ENCODE results near the gene MRPL18.

The MRPL18 gene

DNA sequence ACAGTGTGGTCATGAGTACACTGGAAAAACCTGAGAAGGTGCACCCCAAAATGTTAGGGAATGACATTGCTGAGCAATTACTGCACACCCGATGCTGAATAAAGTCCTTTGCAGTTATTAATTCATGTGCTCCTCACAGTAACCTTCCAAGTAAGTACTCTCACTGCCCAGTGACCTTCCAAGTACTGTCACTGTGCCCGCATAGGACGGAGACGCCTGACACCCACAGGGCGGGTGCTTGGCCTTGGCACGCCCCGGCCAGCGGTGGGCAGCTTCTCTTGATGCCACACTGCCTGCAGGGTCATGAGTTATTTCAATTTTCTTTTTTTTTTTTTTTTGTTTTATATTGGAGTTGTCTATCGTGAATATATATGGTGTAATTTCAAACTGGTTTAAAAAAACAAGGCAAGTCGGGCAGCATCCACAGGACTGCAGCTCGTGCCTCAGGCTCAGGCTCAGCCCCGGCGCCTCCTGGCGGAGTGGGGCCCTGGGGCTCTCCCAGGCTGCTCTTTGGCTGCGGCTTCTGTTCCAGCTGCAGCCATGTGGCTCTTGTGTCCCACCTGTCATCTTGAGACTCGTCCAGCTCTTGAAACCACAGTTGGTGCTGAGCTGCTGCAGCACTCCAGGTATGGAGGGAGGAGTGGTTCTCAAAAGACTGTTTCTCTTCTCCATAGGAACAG is 36.8 kb downstream of the MRPL18 start:
- H3K9ac ChIP-seq (ENCODE audit: low read length in 5 of 5): no peak overlapping the region
- no peak overlapping the region for H3K4me3 ChIP-seq (ENCODE audit: low read depth in 1 of 5, low read length in 5 of 5)
- H3K27me3 ChIP-seq (ENCODE audit: control insufficient read depth in 5 of 5, insufficient read depth in 4 of 5, low read length in 5 of 5): peaks cover 0 to 2% (median 0%) of the 10 kb centered on the region in 5 donors
- no peak overlapping the region for H3K27ac ChIP-seq (ENCODE audit: low read depth, low read length)
- no peaks in the 10 kb centered on the region for H3K36me3 ChIP-seq (ENCODE audit: control insufficient read depth in 5 of 5, insufficient read depth in 5 of 5, low read length in 5 of 5)
- H3K4me1 ChIP-seq (ENCODE audit: control insufficient read depth in 5 of 5, insufficient read depth in 5 of 5, low read length in 5 of 5): no peaks in the 10 kb centered on the region
- no peaks in the 10 kb centered on the region for H3K9me3 ChIP-seq (ENCODE audit: control insufficient read depth in 5 of 5, low read length in 5 of 5)

DNA sequence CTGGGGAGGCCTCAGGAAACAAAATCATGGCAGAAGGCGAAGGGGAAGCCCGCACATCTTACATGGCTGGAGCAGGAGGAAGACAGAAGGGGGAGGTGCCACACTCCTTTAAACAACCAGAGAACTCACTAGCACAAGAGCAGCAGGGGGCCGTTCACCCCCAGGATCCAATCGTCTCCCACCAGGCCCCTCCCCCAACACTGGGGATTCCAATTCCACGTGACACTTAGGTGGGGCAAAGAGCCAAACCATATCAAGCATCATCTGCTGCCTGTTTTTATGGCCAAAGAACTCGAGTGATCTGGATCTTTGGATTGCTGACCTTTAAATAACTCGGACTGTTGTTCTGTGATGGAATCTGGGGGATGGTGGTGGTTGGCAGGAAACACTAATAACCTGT is 37.8 kb downstream of the MRPL18 start:
- Histone ChIP-seq H3K27ac (ENCODE audit: low read depth, low read length) (no peak overlapping the region), H3K4me3 (ENCODE audit: low read depth in 1 of 5, low read length in 5 of 5) (no peak overlapping the region)

DNA sequence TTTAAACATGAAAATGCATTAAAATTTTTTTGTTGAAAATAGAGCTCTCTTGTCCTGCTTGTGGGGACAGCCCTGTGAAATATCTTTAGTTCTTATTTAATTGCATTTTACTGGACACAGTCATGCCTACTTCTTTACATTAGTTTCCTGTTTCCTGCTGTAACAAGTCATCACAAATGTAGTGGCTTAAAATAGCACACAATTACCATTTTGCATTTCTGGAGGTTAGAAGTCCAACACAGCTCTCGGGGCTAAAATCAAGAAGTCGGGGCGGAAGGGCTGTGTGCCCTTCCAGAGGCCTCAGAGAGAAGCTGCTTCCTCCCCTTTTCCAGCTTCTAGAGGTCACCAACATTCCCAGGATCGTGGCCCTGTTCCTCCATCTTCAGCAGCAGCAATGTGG is 39.3 kb downstream of the MRPL18 start:
- H3K27me3 ChIP-seq (ENCODE audit: control insufficient read depth in 5 of 5, insufficient read depth in 4 of 5, low read length in 5 of 5): peaks cover 0 to 2% (median 0%) of the 10 kb centered on the region in 5 donors
- no peaks in the 10 kb centered on the region for H3K9me3 ChIP-seq (ENCODE audit: control insufficient read depth in 5 of 5, low read length in 5 of 5)
- no peak overlapping the region for H3K4me3 ChIP-seq (ENCODE audit: low read depth in 1 of 5, low read length in 5 of 5)
- H3K36me3 ChIP-seq (ENCODE audit: control insufficient read depth in 5 of 5, insufficient read depth in 5 of 5, low read length in 5 of 5): no peaks in the 10 kb centered on the region
- H3K27ac ChIP-seq (ENCODE audit: low read depth, low read length): no peak overlapping the region
- H3K9ac ChIP-seq (ENCODE audit: low read length in 5 of 5): no peak overlapping the region
- H3K4me1 ChIP-seq (ENCODE audit: control insufficient read depth in 5 of 5, insufficient read depth in 5 of 5, low read length in 5 of 5): peaks cover 0 to 7% (median 4%) of the 10 kb centered on the region in 5 donors

More for the DNA sequence above, 37.8 kb downstream of the MRPL18 start:
- peaks cover 0 to 2% (median 0%) of the 10 kb centered on the region in 5 donors for H3K27me3 ChIP-seq (ENCODE audit: control insufficient read depth in 5 of 5, insufficient read depth in 4 of 5, low read length in 5 of 5)
- H3K36me3 ChIP-seq (ENCODE audit: control insufficient read depth in 5 of 5, insufficient read depth in 5 of 5, low read length in 5 of 5): no peaks in the 10 kb centered on the region
- no peak overlapping the region for H3K9ac ChIP-seq (ENCODE audit: low read length in 5 of 5)
- no peaks in the 10 kb centered on the region for H3K4me1 ChIP-seq (ENCODE audit: control insufficient read depth in 5 of 5, insufficient read depth in 5 of 5, low read length in 5 of 5)
- H3K9me3 ChIP-seq (ENCODE audit: control insufficient read depth in 5 of 5, low read length in 5 of 5): no peaks in the 10 kb centered on the region

DNA sequence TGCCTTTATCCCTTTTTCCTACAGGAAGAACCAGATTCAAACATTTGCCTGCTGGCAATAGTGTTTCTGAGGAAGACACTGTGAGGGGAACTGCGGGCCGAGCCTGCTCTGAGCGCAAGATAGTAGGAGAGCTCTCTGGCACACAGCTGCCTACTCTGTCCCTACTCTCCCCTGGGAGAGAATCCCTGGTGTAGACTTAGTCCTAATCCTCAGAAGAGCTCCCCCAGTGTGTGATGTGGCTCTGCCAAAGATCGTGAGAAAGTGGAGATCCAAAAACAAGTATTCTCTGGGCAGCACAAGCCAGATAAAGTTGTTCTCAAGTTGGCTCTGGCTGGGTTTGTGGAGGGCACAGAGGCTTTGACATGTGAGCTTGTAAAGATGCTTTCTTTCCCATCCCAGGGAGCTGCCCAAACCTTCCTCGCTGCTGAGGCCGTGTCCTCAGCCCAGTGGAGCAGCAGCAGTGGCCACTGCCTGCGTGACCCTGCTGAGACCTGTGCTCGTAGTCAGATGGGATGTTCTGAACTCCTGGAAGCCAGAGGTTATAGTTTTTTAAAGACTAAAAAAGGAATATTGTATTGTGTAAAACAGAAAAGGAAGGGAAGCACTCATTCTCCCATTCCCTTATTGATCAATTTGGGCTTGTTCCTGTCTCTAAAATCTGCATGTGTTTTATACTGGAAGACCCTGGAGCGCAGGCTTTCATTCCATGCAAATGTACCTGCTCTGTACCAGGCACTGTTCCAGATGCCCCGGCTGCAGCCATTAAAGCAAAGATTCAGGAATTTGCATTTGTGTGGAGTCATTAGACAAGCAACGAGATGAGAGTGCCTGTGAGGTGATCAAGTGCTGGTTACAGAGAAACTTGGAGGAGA is 40.5 kb downstream of the MRPL18 start:
- no peak overlapping the region for H3K4me3 ChIP-seq (ENCODE audit: low read depth in 1 of 5, low read length in 5 of 5)
- no peak overlapping the region for H3K27ac ChIP-seq (ENCODE audit: low read depth, low read length)
- H3K9ac ChIP-seq (ENCODE audit: low read length in 5 of 5): no peak overlapping the region
- no peaks in the 10 kb centered on the region for H3K36me3 ChIP-seq (ENCODE audit: control insufficient read depth in 5 of 5, insufficient read depth in 5 of 5, low read length in 5 of 5)
- H3K27me3 ChIP-seq (ENCODE audit: control insufficient read depth in 5 of 5, insufficient read depth in 4 of 5, low read length in 5 of 5): peaks cover 0 to 2% (median 0%) of the 10 kb centered on the region in 5 donors
- peaks cover 0 to 10% (median 6%) of the 10 kb centered on the region in 5 donors for H3K4me1 ChIP-seq (ENCODE audit: control insufficient read depth in 5 of 5, insufficient read depth in 5 of 5, low read length in 5 of 5)
- no peaks in the 10 kb centered on the region for H3K9me3 ChIP-seq (ENCODE audit: control insufficient read depth in 5 of 5, low read length in 5 of 5)

DNA sequence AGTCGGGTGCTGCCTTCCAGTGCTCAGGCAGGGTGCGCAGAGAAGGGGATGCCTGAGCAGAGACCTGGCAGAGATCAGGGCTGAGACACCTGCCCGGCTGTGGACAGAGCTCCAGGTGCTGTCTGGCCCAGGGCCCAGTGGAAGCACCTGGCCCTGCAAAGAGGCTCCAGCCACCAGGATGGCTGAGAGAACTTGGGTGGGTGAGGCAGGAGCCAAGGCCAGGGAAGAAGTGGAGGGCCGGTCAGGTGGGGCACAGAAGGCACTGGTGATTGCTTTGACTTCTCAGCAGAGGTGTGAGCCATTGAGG is 41.1 kb downstream of the MRPL18 start:
- H3K4me1 ChIP-seq (ENCODE audit: control insufficient read depth in 5 of 5, insufficient read depth in 5 of 5, low read length in 5 of 5): peaks cover 0 to 14% (median 8%) of the 10 kb centered on the region in 5 donors
- peaks cover 0 to 2% (median 0%) of the 10 kb centered on the region in 5 donors for H3K27me3 ChIP-seq (ENCODE audit: control insufficient read depth in 5 of 5, insufficient read depth in 4 of 5, low read length in 5 of 5)
- H3K9ac ChIP-seq (ENCODE audit: low read length in 5 of 5): no peak overlapping the region

DNA sequence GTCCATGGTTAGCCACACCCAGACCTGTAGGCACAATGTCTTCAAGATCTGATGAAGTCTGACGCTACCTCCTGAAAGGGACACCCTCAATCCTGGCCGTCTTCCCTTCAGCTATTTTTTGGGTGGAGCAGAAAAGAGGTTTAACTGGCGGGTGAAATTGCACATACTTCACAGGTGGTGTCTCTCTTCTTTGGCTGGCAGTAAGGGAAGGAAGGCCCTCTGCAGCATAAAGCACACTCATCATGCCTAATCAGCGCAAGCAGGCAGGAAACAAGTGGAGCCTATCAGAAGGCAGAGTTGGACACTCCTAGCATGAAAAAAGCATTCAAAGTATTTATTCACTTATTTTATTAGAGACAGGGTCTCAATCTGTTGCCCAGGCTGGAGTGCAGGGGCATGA is 42.7 kb downstream of the MRPL18 start:
- H3K27ac ChIP-seq (ENCODE audit: low read depth, low read length): no peak overlapping the region
- H3K9ac ChIP-seq (ENCODE audit: low read length in 5 of 5): no peak overlapping the region
- H3K4me3 ChIP-seq (ENCODE audit: low read depth in 1 of 5, low read length in 5 of 5): no peak overlapping the region
- no peaks in the 10 kb centered on the region for H3K36me3 ChIP-seq (ENCODE audit: control insufficient read depth in 5 of 5, insufficient read depth in 5 of 5, low read length in 5 of 5)
- peaks cover 0 to 2% (median 0%) of the 10 kb centered on the region in 5 donors for H3K27me3 ChIP-seq (ENCODE audit: control insufficient read depth in 5 of 5, insufficient read depth in 4 of 5, low read length in 5 of 5)
- H3K4me1 ChIP-seq (ENCODE audit: control insufficient read depth in 5 of 5, insufficient read depth in 5 of 5, low read length in 5 of 5): peaks cover 0 to 23% (median 13%) of the 10 kb centered on the region in 5 donors
- H3K9me3 ChIP-seq (ENCODE audit: control insufficient read depth in 5 of 5, low read length in 5 of 5): no peaks in the 10 kb centered on the region

More for the DNA sequence above, 41.1 kb downstream of the MRPL18 start:
- H3K27ac ChIP-seq (ENCODE audit: low read depth, low read length): no peak overlapping the region
- no peaks in the 10 kb centered on the region for H3K9me3 ChIP-seq (ENCODE audit: control insufficient read depth in 5 of 5, low read length in 5 of 5)
- no peak overlapping the region for H3K4me3 ChIP-seq (ENCODE audit: low read depth in 1 of 5, low read length in 5 of 5)
- no peaks in the 10 kb centered on the region for H3K36me3 ChIP-seq (ENCODE audit: control insufficient read depth in 5 of 5, insufficient read depth in 5 of 5, low read length in 5 of 5)

DNA sequence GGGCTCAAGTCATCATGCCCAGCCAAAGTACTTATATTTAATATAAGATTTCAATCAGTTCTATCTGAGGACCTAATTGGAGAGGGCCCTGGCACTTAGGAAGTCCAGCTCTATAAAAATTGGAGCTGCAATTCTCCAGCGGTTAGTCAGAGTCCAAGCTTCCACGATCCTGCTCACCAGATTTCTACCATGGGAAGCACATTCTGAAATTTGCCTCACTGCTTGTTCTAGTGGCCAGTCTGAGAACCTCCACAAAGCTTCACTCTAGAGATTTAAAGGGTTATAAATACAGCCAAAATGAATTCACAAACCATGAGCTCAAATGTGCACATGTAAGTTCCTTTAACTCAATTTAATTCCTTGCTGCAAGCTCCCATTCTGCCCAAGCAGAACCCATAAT is 43.3 kb downstream of the MRPL18 start:
- H3K36me3 ChIP-seq (ENCODE audit: control insufficient read depth in 5 of 5, insufficient read depth in 5 of 5, low read length in 5 of 5): no peaks in the 10 kb centered on the region
- H3K27me3 ChIP-seq (ENCODE audit: control insufficient read depth in 5 of 5, insufficient read depth in 4 of 5, low read length in 5 of 5): peaks cover 0 to 2% (median 0%) of the 10 kb centered on the region in 5 donors
- H3K4me1 ChIP-seq (ENCODE audit: control insufficient read depth in 5 of 5, insufficient read depth in 5 of 5, low read length in 5 of 5): peaks cover 0 to 23% (median 13%) of the 10 kb centered on the region in 5 donors
- H3K27ac ChIP-seq (ENCODE audit: low read depth, low read length): no peak overlapping the region
- no peaks in the 10 kb centered on the region for H3K9me3 ChIP-seq (ENCODE audit: control insufficient read depth in 5 of 5, low read length in 5 of 5)
- no peak overlapping the region for H3K9ac ChIP-seq (ENCODE audit: low read length in 5 of 5)
- H3K4me3 ChIP-seq (ENCODE audit: low read depth in 1 of 5, low read length in 5 of 5): no peak overlapping the region

DNA sequence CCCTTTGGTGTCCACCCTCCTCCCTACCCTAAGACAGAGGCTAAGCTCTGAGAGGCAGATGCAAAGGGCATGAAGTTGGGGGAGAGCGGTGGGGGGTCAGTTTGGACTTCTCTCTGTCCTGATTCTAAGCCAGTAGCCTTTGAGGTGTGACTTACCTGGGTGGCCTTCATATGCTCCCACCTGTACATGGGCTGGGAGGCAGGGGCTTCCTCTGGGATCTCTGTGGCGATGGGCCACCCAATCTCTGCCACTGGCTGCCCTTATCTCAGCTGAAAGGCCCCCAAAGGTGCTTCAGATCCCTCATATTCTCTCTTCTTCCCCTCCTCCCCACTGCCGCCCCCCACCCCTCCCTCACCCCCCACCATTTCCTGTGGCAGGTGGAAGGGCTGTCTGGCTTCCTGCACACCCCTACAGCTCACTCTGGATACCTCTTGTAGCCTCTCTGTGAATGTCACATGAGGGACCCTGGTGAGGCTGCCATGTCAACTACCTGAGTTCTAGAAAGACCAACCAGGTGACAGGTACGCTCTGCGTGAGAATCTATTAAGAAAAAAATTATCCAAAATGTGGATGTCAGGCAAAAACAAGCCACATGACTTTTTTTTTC is 43.8 kb downstream of the MRPL18 start:
- Histone ChIP-seq H3K9ac (ENCODE audit: low read length in 5 of 5) (no peak overlapping the region), H3K9me3 (ENCODE audit: control insufficient read depth in 5 of 5, low read length in 5 of 5) (no peaks in the 10 kb centered on the region), H3K27me3 (ENCODE audit: control insufficient read depth in 5 of 5, insufficient read depth in 4 of 5, low read length in 5 of 5) (peaks cover 0 to 2% (median 0%) of the 10 kb centered on the region in 5 donors), H3K4me3 (ENCODE audit: low read depth in 1 of 5, low read length in 5 of 5) (no peak overlapping the region), H3K27ac (ENCODE audit: low read depth, low read length) (no peak overlapping the region), H3K36me3 (ENCODE audit: control insufficient read depth in 5 of 5, insufficient read depth in 5 of 5, low read length in 5 of 5) (no peaks in the 10 kb centered on the region), H3K4me1 (ENCODE audit: control insufficient read depth in 5 of 5, insufficient read depth in 5 of 5, low read length in 5 of 5) (peaks cover 0 to 23% (median 13%) of the 10 kb centered on the region in 5 donors)

DNA sequence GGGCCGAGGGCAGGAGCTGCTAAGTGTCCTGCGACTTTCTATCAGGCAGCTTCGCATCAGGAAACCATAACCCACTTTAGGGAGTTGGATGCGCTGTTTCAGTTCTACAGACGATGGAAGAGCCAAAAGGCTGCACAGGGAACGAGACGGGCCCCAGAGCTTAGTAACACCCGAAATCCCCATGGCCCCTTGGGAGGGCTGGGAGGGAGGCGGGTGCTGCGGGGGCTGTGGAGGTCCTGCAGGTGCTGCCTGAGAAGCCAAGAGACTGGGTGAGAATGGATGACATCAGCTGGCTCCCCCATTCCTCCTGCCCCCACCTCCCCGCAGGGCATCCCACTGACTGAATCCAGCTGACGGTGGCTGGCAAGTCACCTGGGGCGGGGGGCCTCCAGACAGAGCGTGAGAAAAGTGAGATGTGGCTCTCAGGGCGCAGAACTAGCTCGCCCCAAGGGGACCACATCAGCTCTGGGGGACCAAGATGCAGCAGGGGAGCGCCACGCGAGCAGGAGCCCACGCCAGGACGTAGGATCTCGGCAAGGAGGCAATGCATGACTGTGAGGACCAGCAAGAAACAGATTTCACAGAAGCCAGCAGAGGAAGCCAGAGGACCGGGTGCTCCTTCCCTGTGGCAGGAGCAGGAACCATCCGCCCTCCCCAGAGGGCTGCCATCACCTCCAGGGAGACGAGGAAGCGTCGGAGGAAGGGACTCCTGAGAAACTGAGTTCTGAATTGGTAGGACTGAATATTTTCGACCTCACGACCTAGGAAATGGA is 46.6 kb downstream of the MRPL18 start:
- no peaks in the 10 kb centered on the region for H3K9me3 ChIP-seq (ENCODE audit: control insufficient read depth in 5 of 5, low read length in 5 of 5)
- peak overlapping the region in 2 of 5 donors; percentile 19 to 29 for H3K4me3 ChIP-seq (ENCODE audit: low read depth in 1 of 5, low read length in 5 of 5)
- no peak overlapping the region for H3K9ac ChIP-seq (ENCODE audit: low read length in 5 of 5)
- H3K27ac ChIP-seq (ENCODE audit: low read depth, low read length): peak overlapping the region; percentile 37
- peaks cover 0 to 23% (median 13%) of the 10 kb centered on the region in 5 donors for H3K4me1 ChIP-seq (ENCODE audit: control insufficient read depth in 5 of 5, insufficient read depth in 5 of 5, low read length in 5 of 5)
- H3K36me3 ChIP-seq (ENCODE audit: control insufficient read depth in 5 of 5, insufficient read depth in 5 of 5, low read length in 5 of 5): no peaks in the 10 kb centered on the region
- no peaks in the 10 kb centered on the region for H3K27me3 ChIP-seq (ENCODE audit: control insufficient read depth in 5 of 5, insufficient read depth in 4 of 5, low read length in 5 of 5)
